ENCODE results near the gene PRSS33. TPM values are rescaled to one million over a fixed set of nuclear protein-coding genes. Genes with fewer than 3 reads are reported as not detected.

PRSS33 gene
- total and polyA plus RNA-seq, 9 of the 15 experiments (the other 6 are each of a cell fraction or from before 2014, with no cell fraction given): not detected

GRCh38 chr16:2818272-2818876 is 31.0 kb upstream of the PRSS33 start:
- Histone ChIP-seq H3K27me3 (ENCODE audit: control insufficient read depth in 2 of 2, insufficient read depth in 2 of 2, low read length in 2 of 2) (no peaks in the 10 kb centered on the region), H4K20me1 (replicated peaks; ENCODE audit: control insufficient read depth, insufficient read depth, low read length) (no peaks in the 10 kb centered on the region), H3K9ac (ENCODE audit: insufficient read depth in 1 of 2, low read depth in 2 of 2, low read length in 2 of 2) (peak overlapping the region; percentile 90 to 99), H2AFZ (ENCODE audit: low read depth, low read length) (no peak overlapping the region), H3K9me3 (replicated peaks; ENCODE audit: control insufficient read depth, insufficient read depth, low read depth, low read length) (no peaks in the 10 kb centered on the region), H3K9me1 (ENCODE audit: control insufficient read depth, insufficient read depth, low read length) (no peaks in the 10 kb centered on the region), H3K79me2 (ENCODE audit: control insufficient read depth, insufficient read depth, low read length) (peaks cover 28% of the 10 kb centered on the region), H3K4me1 (replicated peaks in 1 of 2; ENCODE audit: control insufficient read depth in 2 of 2, insufficient read depth in 2 of 2, low read length in 2 of 2) (peaks cover 8 to 57% of the 10 kb centered on the region in 2 experiments; a peak in 4 of 5 replicates), H3K36me3 (ENCODE audit: control insufficient read depth, insufficient read depth, low read length) (peaks cover 32% of the 10 kb centered on the region; the same call in 2 of the 3 replicates), H3K4me3 (peak overlapping the region; percentile 82), H3K27ac (ENCODE audit: extremely low read depth, low read depth, low read length) (peak overlapping the region; percentile 89), H3K4me2 (ENCODE audit: insufficient read depth, low read length) (peak overlapping the region; percentile 90)
- POLR2A ChIA-PET: interaction anchor here (1.2 kb wide), 1 partner anchor 136 kb away, joined by 4 read pairs; the partner anchor contains the start of gene KCTD5
- CTCF ChIA-PET (ENCODE audit: low intra/inter-chr PET ratio): no interaction called here
- no TSS peak for BruUV-seq (replicated peaks)
- ATAC-seq: peak; percentile 4; the same call in 2 of the 3 replicates
- peak; percentile 48 for FAIRE-seq
- intact Hi-C loops (cut with micrococcal nuclease) (loop anchor here (5.0 kb wide), 1 partner anchor 41 kb away; the partner anchor contains the start of gene ELOB), in situ Hi-C loops (cut with MboI) (no loop called here)
- DNase-seq (ENCODE audit: extremely low read depth in 1 of 4, low spot score in 3 of 4): peak in 1 of 4 experiments; percentile 45
- 0 out of 2 replicates have a peak, but pooled peaks have one; percentile 12 for TF ChIP-seq NFIC (IDR thresholded peaks at IDR 0.05)
- TF ChIP-seq DIDO1 (tag; IDR thresholded peaks at IDR 0.05; ENCODE audit: low read depth): no peak
- no peak for TF ChIP-seq TCFL5 (CRISPR knock-in tag; conservative IDR thresholded peaks at IDR 0.05)
- TF ChIP-seq ZC3H8 (IDR thresholded peaks at IDR 0.05): no peak
- 41% methylated on average over 7 of the region's 10 CpGs for WGBS (ENCODE audit: insufficient coverage, low coverage, missing lambda C conversion rate)

Data from K562 (cell line).